HepG2 (cell line): Measurements from ENCODE around the gene SMPD3. TPM values are rescaled to one million over a fixed set of nuclear protein-coding genes. Genes with fewer than 3 reads are reported as not detected.

Source experiments
- ATAC-seq: fragments of 200-7000 bp; cut with Tn5 transposase; 3 replicates; pipeline ENCODE4 v1.9.1; 2020; ENCODE audit warnings: mild to moderate bottlenecking, moderate library complexity
- BruUV-seq: library from RNA; stranded (reverse); fragments of 400-500 nt; replicated peaks from 2 replicates; lab custom pipeline; 2021; lab: Mats Ljungman, UMichigan
- CTCF ChIA-PET: fragments of 300-600 bp; formaldehyde crosslinking; extraction: SDS; loops from one replicate; lab custom pipeline; 2021; ENCODE audit warnings: low total read pairs, inconsistent platforms, low intra/inter-chr PET ratio; lab: Yijun Ruan, JAX
- POLR2A ChIA-PET: fragments of 350-600 bp; sonication (Branson Sonifier 250); formaldehyde crosslinking; loops from one replicate; lab custom pipeline; 2020; ENCODE audit warnings: antibody characterized with exemption, inconsistent platforms; lab: Yijun Ruan, JAX
- DNase-seq: peaks from one replicate; pipeline ENCODE4 v3.0.0-alpha.2; 2015; ENCODE audit warnings: low spot score
- FAIRE-seq: peaks from 3 replicates; lab custom pipeline; 2011; peaks lifted over from hg19 to GRCh38; lab: Jason Lieb, UNC
- H2AFZ ChIP-seq: one replicate; pipeline ENCODE4 v1.6.1; 2011; ENCODE audit warnings: low read length, inconsistent platforms
- H3K27ac ChIP-seq: fragments of 300-600 bp; 3 replicates; pipeline ENCODE4 v1.8.0; 2011; ENCODE audit warnings: mixed run types, mild to moderate bottlenecking, mixed read lengths, low read length, inconsistent platforms; ENCODE audit not compliant: insufficient read depth; ENCODE audit errors: extremely low read length
- H3K27me3 ChIP-seq, 2 experiments: fragments of 200-600 bp in 1 of 2; 2 replicates in 1 of 2; 3 replicates in 1 of 2; pipeline versions ENCODE4 v1.6.0 to v1.8.0; 2011; ENCODE audit warnings: low read length in 2 of 2, mild to moderate bottlenecking in 2 of 2, moderate library complexity in 2 of 2, inconsistent platforms in 1 of 2; ENCODE audit not compliant: insufficient read depth in 2 of 2, control insufficient read depth in 1 of 2
- H3K36me3 ChIP-seq, 2 experiments: fragments of 200-600 bp in 1 of 2; replicated peaks in 1 of 2; 2 replicates in 1 of 2; 3 replicates in 1 of 2; pipeline versions ENCODE4 v1.5.1 to v1.8.0; 2011; ENCODE audit warnings: low read length in 2 of 2, inconsistent platforms in 1 of 2; ENCODE audit not compliant: insufficient read depth in 2 of 2, control insufficient read depth in 1 of 2
- H3K4me1 ChIP-seq: 2 replicates; pipeline ENCODE4 v1.5.1; 2012; ENCODE audit warnings: low read length, inconsistent platforms; ENCODE audit not compliant: insufficient read depth
- H3K4me2 ChIP-seq: 2 replicates; pipeline ENCODE4 v1.6.0; 2011; ENCODE audit warnings: low read depth, low read length, inconsistent platforms
- H3K4me3 ChIP-seq, 3 experiments: fragments of 200-600 bp in 1 of 3; sonication (generic), shearing (Covaris generic) in 1 of 3; replicated peaks in 1 of 3; 2 replicates each; pipeline ENCODE4 v1.5.1; 2011 to 2016; ENCODE audit warnings: low read length in 3 of 3, inconsistent platforms in 2 of 3, low read depth in 2 of 3, mild to moderate bottlenecking in 2 of 3, control low read depth in 1 of 3, mixed read lengths in 1 of 3; ENCODE audit not compliant: insufficient read depth in 1 of 3
- H3K79me2 ChIP-seq: one replicate; pipeline ENCODE4 v1.6.1; 2011; ENCODE audit warnings: low read length, inconsistent platforms; ENCODE audit not compliant: insufficient read depth
- H3K9ac ChIP-seq: 2 replicates; pipeline ENCODE4 v1.6.0; 2011; ENCODE audit warnings: mild to moderate bottlenecking, low read depth, low read length, inconsistent platforms; ENCODE audit not compliant: insufficient read depth
- H3K9me3 ChIP-seq: 2 replicates; pipeline ENCODE4 v1.5.1; 2012; ENCODE audit warnings: mild to moderate bottlenecking, low read length
- H4K20me1 ChIP-seq: 2 replicates; pipeline ENCODE4 v1.6.0; 2011; ENCODE audit warnings: inconsistent platforms, mild to moderate bottlenecking, low read length, moderate library complexity; ENCODE audit not compliant: insufficient read depth
- ARNT2 ChIP-seq: sonication (generic); formaldehyde crosslinking; IDR thresholded peaks from 2 replicates; pipeline ENCODE4 v1.8.0; 2022; ENCODE audit warnings: mild to moderate bottlenecking, low read depth, missing genetic modification reagents, moderate library complexity
- CBX2 ChIP-seq, 2 experiments: fragments of 200-600 bp in 1 of 2; sonication (generic); formaldehyde crosslinking in 1 of 2; IDR thresholded peaks; 2 replicates each; pipeline versions ENCODE4 v1.7.0 to v1.8.1; 2018 to 2022; ENCODE audit warnings: low read depth in 2 of 2, low read length in 1 of 2, mild to moderate bottlenecking in 1 of 2, missing genetic modification reagents in 1 of 2
- CC2D1A ChIP-seq: sonication (generic); formaldehyde crosslinking; IDR thresholded peaks from 2 replicates; pipeline ENCODE4 v1.8.1; 2023; ENCODE audit warnings: mild to moderate bottlenecking, missing genetic modification reagents
- DMAP1 ChIP-seq: IDR thresholded peaks from 2 replicates; pipeline ENCODE4 v1.6.1; 2016
- ELF3 ChIP-seq: IDR thresholded peaks from 2 replicates; pipeline ENCODE4 v1.6.1; 2016; ENCODE audit warnings: missing genetic modification reagents, missing compliant biosample characterization
- KLF11 ChIP-seq: IDR thresholded peaks from 2 replicates; pipeline ENCODE4 v1.6.1; 2016; ENCODE audit warnings: missing compliant biosample characterization
- MAF1 ChIP-seq: sonication (generic); formaldehyde crosslinking; IDR thresholded peaks from 2 replicates; pipeline ENCODE4 v1.5.0; 2020; ENCODE audit warnings: missing genetic modification reagents, borderline replicate concordance
- MATR3 ChIP-seq: sonication (generic); formaldehyde crosslinking; IDR thresholded peaks from 2 replicates; pipeline ENCODE4 v1.4.0; 2020; ENCODE audit warnings: missing genetic modification reagents
- MTF1 ChIP-seq: sonication (generic); formaldehyde crosslinking; IDR thresholded peaks from 2 replicates; pipeline ENCODE4 v1.5.0; 2020; ENCODE audit warnings: missing genetic modification reagents
- SOX13 ChIP-seq, 3 experiments: fragments of 450-650 bp in 1 of 3; sonication (generic) in 1 of 3; formaldehyde crosslinking in 1 of 3; IDR thresholded peaks in 2 of 3; conservative IDR thresholded peaks in 1 of 3; 2 replicates each; pipeline versions ENCODE4 v1.5.0 to v1.6.1; 2016 to 2020; ENCODE audit warnings: antibody characterized with exemption in 1 of 3, mild to moderate bottlenecking in 1 of 3, missing compliant biosample characterization in 1 of 3, missing genetic modification reagents in 1 of 3, moderate library complexity in 1 of 3
- SOX6 ChIP-seq, 2 experiments: fragments of 450-650 bp in 1 of 2; sonication (generic) in 1 of 2; formaldehyde crosslinking in 1 of 2; IDR thresholded peaks; 2 replicates each; pipeline versions ENCODE4 v1.4.0 to v1.6.1; 2017 to 2020; ENCODE audit warnings: antibody characterized with exemption in 1 of 2, mild to moderate bottlenecking in 1 of 2, missing genetic modification reagents in 1 of 2
- SPEN ChIP-seq: sonication (generic); formaldehyde crosslinking; IDR thresholded peaks from 2 replicates; pipeline ENCODE4 v1.5.1; 2020; ENCODE audit warnings: low read depth, mild to moderate bottlenecking, missing genetic modification reagents
- ZBTB34 ChIP-seq: sonication (generic); formaldehyde crosslinking; IDR thresholded peaks from 2 replicates; pipeline ENCODE4 v1.8.0; 2022; ENCODE audit warnings: mild to moderate bottlenecking, missing genetic modification reagents
- ZFP36L1 ChIP-seq: sonication (generic); formaldehyde crosslinking; IDR thresholded peaks from 2 replicates; pipeline ENCODE4 v1.8.0; 2022; ENCODE audit warnings: mild to moderate bottlenecking, missing genetic modification reagents, moderate library complexity
- ZNF205 ChIP-seq: IDR thresholded peaks from 2 replicates; pipeline ENCODE4 v1.6.1; 2018; ENCODE audit warnings: missing biosample characterization, missing genetic modification reagents
- ZNF451 ChIP-seq: sonication (generic); formaldehyde crosslinking; IDR thresholded peaks from 2 replicates; pipeline ENCODE4 v1.5.0; 2020; ENCODE audit warnings: mild to moderate bottlenecking, missing genetic modification reagents
- ZNF512 ChIP-seq: sonication (generic); formaldehyde crosslinking; IDR thresholded peaks from 2 replicates; pipeline ENCODE4 v1.4.0; 2020; ENCODE audit warnings: mild to moderate bottlenecking, missing genetic modification reagents
- ZNF691 ChIP-seq: sonication (generic); formaldehyde crosslinking; IDR thresholded peaks from 2 replicates; pipeline ENCODE4 v1.4.0; 2020; ENCODE audit warnings: missing genetic modification reagents, low read depth, mild to moderate bottlenecking, borderline replicate concordance
- WGBS: methylation state at CpG from one replicate; pipeline ENCODE4 v1.1.6; 2017; ENCODE audit warnings: low lambda C conversion rate; 5-methylcytosine and 5-hydroxymethylcytosine counted together
- in situ Hi-C: cut with HindIII; loops from 2 replicates; pipeline ENCODE4 v1.10.0; 2017; ENCODE audit warnings: low pct_unique_long_range_greater_than_20kb; ENCODE audit not compliant: extremely low pct_ligation_motif_present
- intact Hi-C: fragments of 100-400 bp; cut with micrococcal nuclease; formaldehyde crosslinking; loops from one replicate; pipeline ENCODE4 v1.10.0; 2022; ENCODE audit not compliant: unreplicated experiment
- polyA plus RNA-seq, 8 experiments: library from polyadenylated mRNA; depleted of rRNA in 3 of 8; stranded (reverse) in 7 of 8; unstranded in 1 of 8; fragments of >200 nt; fragmentation: Illumina TruSeq in 4 of 8; extraction: Trizol in 4 of 8; gene quantifications; 2 replicates each; pipeline versions ENCODE4 v1.2.1 to v1.2.3, GENCODE V29; 2011 to 2016; ENCODE audit warnings: low read depth in 4 of 8, missing spikeins in 1 of 8, mixed read lengths in 1 of 8; ENCODE audit not compliant: insufficient read depth in 1 of 8
- total RNA-seq, 5 experiments: library from RNA; depleted of rRNA; stranded (reverse); fragments of >200 nt; fragmentation: Illumina TruSeq; extraction: Trizol; gene quantifications; 2 replicates each; pipeline ENCODE4 v1.2.3, GENCODE V29; 2016; ENCODE audit warnings: low read depth in 1 of 5

SMPD3 gene
- total and polyA plus RNA-seq, 2 of the 13 experiments (the other 11 are each of a cell fraction or from before 2014, with no cell fraction given) = 0.07 to 0.32 TPM

GRCh38 chr16:68331879-68332410 lies 116.4 kb downstream of the SMPD3 start (continued):
- peak; percentile 28; the same call in 1 of the 2 replicates for TF ChIP-seq ZNF451
- TF ChIP-seq CC2D1A = 0 out of 2 replicates have a peak, but pooled peaks have one; percentile 44
- TF ChIP-seq KLF11 (CRISPR knock-in tag) = no peak
- no peak for TF ChIP-seq CBX2 (IDR thresholded peaks at IDR 0.05; ENCODE audit: low read depth, low read length)
- 0 out of 2 replicates have a peak, but pooled peaks have one; percentile 56 for TF ChIP-seq CBX2 (CRISPR knock-in tag; IDR thresholded peaks at IDR 0.05; ENCODE audit: low read depth)
- TF ChIP-seq MAF1 (CRISPR knock-in tag) = no peak
- TF ChIP-seq ZNF512 (CRISPR knock-in tag) = 0 out of 2 replicates have a peak, but pooled peaks have one; percentile 60
- no peak for TF ChIP-seq SOX6 (IDR thresholded peaks at IDR 0.05)
- 0 out of 2 replicates have a peak, but pooled peaks have one; percentile 35 for TF ChIP-seq SOX6 (CRISPR knock-in tag; IDR thresholded peaks at IDR 0.05)

- no peaks in the 10 kb centered on the region for H3K9me3 ChIP-seq
- H4K20me1 ChIP-seq = no peaks in the 10 kb centered on the region
- ATAC-seq (no peak), DNase-seq (no peak), FAIRE-seq (no peak)
- peaks cover 4 to 32% of the 10 kb centered on the region in 2 experiments for H3K36me3 ChIP-seq
- no peak overlapping the region for H3K27ac ChIP-seq
- no peaks in the 10 kb centered on the region for H3K79me2 ChIP-seq
- peaks cover 56% of the 10 kb centered on the region for H3K4me1 ChIP-seq
- no peaks in the 10 kb centered on the region for H3K27me3 ChIP-seq
- no peak overlapping the region for H2AFZ ChIP-seq
- ChIA-PET POLR2A (interaction anchor here (2.9 kb wide), 1 partner anchor 18 kb away, joined by 21 read pairs; the partner anchor contains the start of genes PRMT7 and SLC7A6OS), CTCF (interaction anchor here (1.1 to 7.0 kb wide), 3 partner anchors 48 to 71 kb away, joined by 3 to 96 read pairs (median 8); partner anchors contain the start of gene SLC7A6)
- no TSS peak for BruUV-seq
- intact Hi-C loops = loop anchor here (1.0 kb wide), 4 partner anchors 15 to 68 kb away; partner anchors contain the start of gene SLC7A6OS
- H3K4me2 ChIP-seq = no peak overlapping the region
- H3K9ac ChIP-seq = no peak overlapping the region
- in situ Hi-C loops = loop anchor here (5.0 kb wide), 1 partner anchor 67 kb away; the partner anchor contains the start of gene SLC7A6
- no peak overlapping the region for H3K4me3 ChIP-seq
- WGBS = 55% methylated on average over 3 of the region's 3 CpGs
- TF ChIP-seq DMAP1 (CRISPR knock-in tag) (no peak), SPEN (0 out of 2 replicates have a peak, but pooled peaks have one; percentile 2), SOX13 (IDR thresholded peaks at IDR 0.05) (no peak), SOX13 (CRISPR knock-in tag; conservative IDR thresholded peaks at IDR 0.05 in 1 of 2, IDR thresholded peaks at IDR 0.05 in 1 of 2) (0 out of 4 replicates have a peak, but pooled peaks of 1 of the 2 experiments have one; percentile 1), ZNF205 (CRISPR knock-in tag) (no peak), ZNF691 (0 out of 2 replicates have a peak, but pooled peaks have one; percentile 9), ZBTB34 (CRISPR knock-in tag) (0 out of 2 replicates have a peak, but pooled peaks have one; percentile 20), MATR3 (CRISPR knock-in tag) (no peak), ZFP36L1 (CRISPR knock-in tag) (no peak), MTF1 (CRISPR knock-in tag) (no peak), ELF3 (CRISPR knock-in tag) (no peak), ARNT2 (CRISPR knock-in tag) (no peak)
Measured at GRCh38 chr16:68328860-68329390, 119.4 kb downstream of the SMPD3 start.
